GM19438 (cell line): ENCODE measurements around the gene SLC9A5.

Experiments used
- ATAC-seq: cut with Tn5 transposase; IDR thresholded peaks from one replicate; pipeline ENCODE4 v1.9.1; 2021; ENCODE audit warnings: low read depth; ENCODE audit not compliant: unreplicated experiment

The SLC9A5 gene

GRCh38 chr16:67280090-67281015 lies 31.6 kb downstream of the SLC9A5 start:
- ATAC-seq: no peak

- ATAC-seq: no peak
Observed at GRCh38 chr16:67281536-67282446, 33.0 kb downstream of the SLC9A5 start.

- ATAC-seq: no peak
Observed at GRCh38 chr16:67282447-67282805, 33.6 kb downstream of the SLC9A5 start.

GRCh38 chr16:67283039-67283825 lies 34.5 kb downstream of the SLC9A5 start:
- no peak for ATAC-seq

GRCh38 chr16:67283826-67284555 lies 35.2 kb downstream of the SLC9A5 start:
- no peak for ATAC-seq

- no peak for ATAC-seq
Observed at GRCh38 chr16:67284699-67285646, 36.2 kb downstream of the SLC9A5 start.

GRCh38 chr16:67286441-67287235 lies 37.9 kb downstream of the SLC9A5 start:
- no peak for ATAC-seq

GRCh38 chr16:67287960-67288359 lies 39.2 kb downstream of the SLC9A5 start:
- no peak for ATAC-seq

- no peak for ATAC-seq
Observed at GRCh38 chr16:67291461-67291860, 42.7 kb downstream of the SLC9A5 start.

- no peak for ATAC-seq
Observed at GRCh38 chr16:67294171-67294757, 45.5 kb downstream of the SLC9A5 start.

- ATAC-seq: no peak
Observed at GRCh38 chr16:67294938-67295361, 46.2 kb downstream of the SLC9A5 start.

GRCh38 chr16:67296420-67296819 lies 47.6 kb downstream of the SLC9A5 start:
- no peak for ATAC-seq

GRCh38 chr16:67298277-67298676 lies 49.5 kb downstream of the SLC9A5 start:
- no peak for ATAC-seq

GRCh38 chr16:67299269-67299668 lies 50.5 kb downstream of the SLC9A5 start:
- ATAC-seq: no peak

- ATAC-seq: no peak
Observed at GRCh38 chr16:67301080-67301782, 52.5 kb downstream of the SLC9A5 start.

GRCh38 chr16:67302076-67302475 lies 53.3 kb downstream of the SLC9A5 start:
- ATAC-seq: no peak

- no peak for ATAC-seq
Observed at GRCh38 chr16:67302970-67303369, 54.2 kb downstream of the SLC9A5 start.
